IMR-90 (cell line): Measurements from ENCODE around the gene EXT2. TPM values are rescaled to one million over a fixed set of nuclear protein-coding genes. Genes with fewer than 3 reads are reported as not detected.

Experiments
- ATAC-seq: fragments of 200-7000 bp; cut with Tn5 transposase; 2 replicates; pipeline ENCODE4 v1.9.1; 2020; ENCODE audit warnings: low read depth, mild to moderate bottlenecking, moderate library complexity
- BruUV-seq: library from RNA; stranded (reverse); fragments of 400-500 nt; replicated peaks from 2 replicates; lab custom pipeline; 2021; lab: Mats Ljungman, UMichigan
- CTCF ChIA-PET: fragments of 300-600 bp; formaldehyde crosslinking; extraction: SDS; loops from one replicate; lab custom pipeline; 2021; ENCODE audit warnings: antibody characterized with exemption; lab: Yijun Ruan, JAX
- POLR2A ChIA-PET: fragments of 300-600 bp; sonication (Branson Sonifier 250); formaldehyde crosslinking; loops from one replicate; lab custom pipeline; 2022; ENCODE audit warnings: antibody characterized with exemption; ENCODE audit not compliant: unreplicated experiment; lab: Charles Lee
- DNase-seq: peaks from one replicate; pipeline ENCODE4 v3.0.0; 2013
- H2AFZ ChIP-seq: replicated peaks from 2 replicates; pipeline ENCODE3; 2013; ENCODE audit warnings: low read length, mild to moderate bottlenecking; ENCODE audit not compliant: poor library complexity
- H2AK5ac ChIP-seq: 2 replicates; pipeline ENCODE4 v1.6.1; 2013; ENCODE audit warnings: low read depth, low read length, inconsistent platforms
- H2AK9ac ChIP-seq: replicated peaks from 2 replicates; pipeline ENCODE3; 2013; ENCODE audit warnings: mild to moderate bottlenecking, low read depth, low read length, moderate library complexity; ENCODE audit not compliant: poor library complexity
- H2BK120ac ChIP-seq: 2 replicates; pipeline ENCODE4 v1.6.1; 2013; ENCODE audit warnings: low read depth, low read length, inconsistent platforms
- H2BK15ac ChIP-seq: 3 replicates; pipeline ENCODE4 v1.6.1; 2013; ENCODE audit warnings: low read depth, low read length, inconsistent platforms
- H2BK20ac ChIP-seq: 2 replicates; pipeline ENCODE4 v1.6.1; 2013; ENCODE audit warnings: low read depth, mild to moderate bottlenecking, inconsistent platforms, low read length, moderate library complexity
- H2BK5ac ChIP-seq: 2 replicates; pipeline ENCODE4 v1.6.1; 2013; ENCODE audit warnings: mild to moderate bottlenecking, low read depth, low read length, inconsistent platforms; ENCODE audit not compliant: poor library complexity, severe bottlenecking
- H3K14ac ChIP-seq: replicated peaks from 2 replicates; pipeline ENCODE4 v1.6.1; 2013; ENCODE audit warnings: low read depth, low read length, inconsistent platforms
- H3K18ac ChIP-seq: 2 replicates; pipeline ENCODE4 v1.6.1; 2013; ENCODE audit warnings: low read depth, low read length, control low read depth
- H3K23ac ChIP-seq: 2 replicates; pipeline ENCODE4 v1.6.1; 2013; ENCODE audit warnings: low read depth, low read length, inconsistent platforms
- H3K27ac ChIP-seq: 2 replicates; pipeline ENCODE4 v1.5.1; 2013; ENCODE audit warnings: mild to moderate bottlenecking, control low read depth, low read length; ENCODE audit not compliant: insufficient read depth
- H3K27me3 ChIP-seq: 2 replicates; pipeline ENCODE4 v1.6.1; 2013; ENCODE audit warnings: low read length; ENCODE audit not compliant: control insufficient read depth, insufficient read depth
- H3K36me3 ChIP-seq: 2 replicates; pipeline ENCODE4 v1.6.1; 2013; ENCODE audit warnings: low read length, mixed read lengths; ENCODE audit not compliant: control insufficient read depth, insufficient read depth
- H3K4ac ChIP-seq: 2 replicates; pipeline ENCODE4 v1.6.1; 2013; ENCODE audit warnings: low read depth, low read length, inconsistent platforms
- H3K4me1 ChIP-seq: 2 replicates; pipeline ENCODE4 v1.6.1; 2013; ENCODE audit warnings: low read length, mixed read lengths; ENCODE audit not compliant: control insufficient read depth, insufficient read depth
- H3K4me2 ChIP-seq: 2 replicates; pipeline ENCODE4 v1.6.1; 2013; ENCODE audit warnings: low read depth, mild to moderate bottlenecking, control low read depth, low read length, moderate library complexity
- H3K4me3 ChIP-seq: 2 replicates; pipeline ENCODE4 v1.5.1; 2013; ENCODE audit warnings: low read depth, mild to moderate bottlenecking, control low read depth, low read length, moderate library complexity; ENCODE audit not compliant: insufficient read depth
- H3K56ac ChIP-seq: 2 replicates; pipeline ENCODE4 v1.6.1; 2013; ENCODE audit warnings: low read length, inconsistent platforms; ENCODE audit not compliant: insufficient read depth; ENCODE audit errors: extremely low read depth
- H3K79me1 ChIP-seq, 2 experiments: 2 replicates each; pipeline ENCODE4 v1.6.1; 2013; ENCODE audit warnings: low read length in 2 of 2, inconsistent platforms in 1 of 2, low read depth in 1 of 2
- H3K9ac ChIP-seq: 2 replicates; pipeline ENCODE4 v1.6.1; 2013; ENCODE audit warnings: low read depth, low read length, control low read depth
- H3K9me1 ChIP-seq: 2 replicates; pipeline ENCODE4 v1.6.1; 2013; ENCODE audit warnings: low read length, inconsistent platforms; ENCODE audit not compliant: insufficient read depth
- H3K9me3 ChIP-seq: 2 replicates; pipeline ENCODE4 v1.6.1; 2013; ENCODE audit warnings: low read length; ENCODE audit not compliant: control insufficient read depth, insufficient read depth
- H4K20me1 ChIP-seq: 2 replicates; pipeline ENCODE4 v1.6.1; 2013; ENCODE audit warnings: low read length, inconsistent platforms; ENCODE audit not compliant: insufficient read depth
- H4K5ac ChIP-seq: 2 replicates; pipeline ENCODE4 v1.6.1; 2013; ENCODE audit warnings: mild to moderate bottlenecking, low read depth, low read length, control low read depth
- H4K8ac ChIP-seq, 2 experiments: 2 replicates each; pipeline ENCODE4 v1.6.1; 2013; ENCODE audit warnings: low read depth in 2 of 2, low read length in 2 of 2, control low read depth in 1 of 2, inconsistent platforms in 1 of 2
- H4K91ac ChIP-seq: 2 replicates; pipeline ENCODE4 v1.6.1; 2013; ENCODE audit warnings: low read depth, low read length, inconsistent platforms; ENCODE audit not compliant: insufficient read depth
- BHLHE40 ChIP-seq: fragments of 150-350 bp; IDR thresholded peaks from 2 replicates; pipeline ENCODE4 v1.6.1; 2016; ENCODE audit warnings: mild to moderate bottlenecking, low read depth, low read length
- CEBPB ChIP-seq: IDR thresholded peaks from 2 replicates; pipeline ENCODE4 v1.6.1; 2012; ENCODE audit warnings: low read depth, low read length, improper control_type of control experiment
- CHD1 ChIP-seq: IDR thresholded peaks from 2 replicates; pipeline ENCODE4 v1.6.1; 2012; ENCODE audit warnings: low read depth, low read length, improper control_type of control experiment
- CTCF ChIP-seq: conservative IDR thresholded peaks from 2 replicates; pipeline ENCODE4 v1.5.1; 2012; ENCODE audit warnings: mild to moderate bottlenecking, low read depth, low read length, improper control_type of control experiment
- FOS ChIP-seq: fragments of 150-350 bp; IDR thresholded peaks from 2 replicates; pipeline ENCODE4 v1.6.1; 2016; ENCODE audit warnings: low read depth, low read length
- MAFK ChIP-seq: IDR thresholded peaks from 2 replicates; pipeline ENCODE4 v1.6.1; 2012; ENCODE audit warnings: low read depth, low read length, improper control_type of control experiment
- MAZ ChIP-seq: IDR thresholded peaks from 2 replicates; pipeline ENCODE4 v1.6.1; 2012; ENCODE audit warnings: low read depth, mild to moderate bottlenecking, low read length, improper control_type of control experiment, moderate library complexity, borderline replicate concordance
- MXI1 ChIP-seq: IDR thresholded peaks from 2 replicates; pipeline ENCODE4 v1.6.1; 2012; ENCODE audit warnings: low read depth, mild to moderate bottlenecking, low read length, moderate library complexity, borderline replicate concordance
- NFE2L2 ChIP-seq: fragments of 150-350 bp; IDR thresholded peaks from 2 replicates; pipeline ENCODE4 v1.6.1; 2016; ENCODE audit warnings: low read depth, mild to moderate bottlenecking, low read length
- POLR2A ChIP-seq: IDR thresholded peaks from 2 replicates; pipeline ENCODE4 v1.6.1; 2012; ENCODE audit warnings: mild to moderate bottlenecking, low read depth, low read length
- RAD21 ChIP-seq: IDR thresholded peaks from 2 replicates; pipeline ENCODE4 v1.6.1; 2012; ENCODE audit warnings: low read length, improper control_type of control experiment
- RCOR1 ChIP-seq: IDR thresholded peaks from 2 replicates; pipeline ENCODE4 v1.6.1; 2012; ENCODE audit warnings: mild to moderate bottlenecking, low read length, improper control_type of control experiment; ENCODE audit not compliant: insufficient replicate concordance
- RFX5 ChIP-seq: IDR thresholded peaks from 2 replicates; pipeline ENCODE4 v1.8.0; 2012; ENCODE audit warnings: low read depth, mild to moderate bottlenecking, low read length, moderate library complexity
- SMC3 ChIP-seq: fragments of 150-350 bp; IDR thresholded peaks from 2 replicates; pipeline ENCODE4 v1.6.1; 2016; ENCODE audit warnings: low read depth, mild to moderate bottlenecking, antibody characterized with exemption, low read length, moderate library complexity
- WGBS, 2 experiments: methylation state at CpG; one replicate each; pipeline versions ENCODE4 v1.1.5 to v1.1.7; 2013; ENCODE audit warnings: missing lambda C conversion rate in 2 of 2; ENCODE audit not compliant: insufficient read length in 1 of 2; ENCODE audit errors: extremely low coverage in 2 of 2; 5-methylcytosine and 5-hydroxymethylcytosine counted together
- dilution Hi-C: fragments of 300-500 bp; cut with HindIII; formaldehyde crosslinking; loops from one replicate; pipeline ENCODE4 v1.14.3; 2018; ENCODE audit warnings: low sequenced_read_pairs; ENCODE audit not compliant: unreplicated experiment
- in situ Hi-C: fragments of 300-500 bp; cut with MboI; formaldehyde crosslinking; loops from 3 replicates; pipeline ENCODE4 v1.14.3; 2019; ENCODE audit warnings: low sequenced_read_pairs, inconsistent platforms, mixed read lengths
- intact Hi-C: fragments of 100-400 bp; cut with micrococcal nuclease; formaldehyde crosslinking; loops from 2 replicates; pipeline ENCODE4 v1.10.0; 2022
- polyA plus RNA-seq, 3 experiments: library from polyadenylated mRNA; depleted of rRNA; stranded (reverse); fragments of >200 nt; gene quantifications; 2 replicates each; pipeline ENCODE4 v1.2.3, GENCODE V29; 2012; ENCODE audit warnings: low replicate concordance in 1 of 3
- total RNA-seq: library from RNA; depleted of rRNA; stranded (reverse); fragments of >200 nt; gene quantifications from 2 replicates; pipeline ENCODE4 v1.2.3, GENCODE V29; 2012
- TF ChIP-seq, protein P1 (sequence below): fragments of 150-350 bp; IDR thresholded peaks from 2 replicates; pipeline ENCODE4 v1.6.1; 2017; ENCODE audit warnings: mild to moderate bottlenecking, antibody characterized with exemption, low read length, low read depth
- TF ChIP-seq, protein P2 (sequence below): fragments of 150-350 bp; IDR thresholded peaks from 2 replicates; pipeline ENCODE4 v1.6.1; 2016; ENCODE audit warnings: low read depth, mild to moderate bottlenecking, low read length, moderate library complexity, borderline replicate concordance

EXT2 gene
- total and polyA plus RNA-seq, 2 of the 4 experiments (the other 2 are of a cell fraction), result 75.0 to 85.3 TPM

GRCh38 chr11:44280257-44280656, 184.8 kb downstream of the EXT2 start:
- H3K4ac ChIP-seq, result no peak overlapping the region
- H4K91ac ChIP-seq, result no peak overlapping the region
- H3K4me1 ChIP-seq, result no peaks in the 10 kb centered on the region
- no peaks in the 10 kb centered on the region for H4K20me1 ChIP-seq
- CTCF ChIA-PET, result no interaction called here
- POLR2A ChIA-PET, result no interaction called here
- H3K9me3 ChIP-seq, result no peaks in the 10 kb centered on the region
- H3K18ac ChIP-seq, result no peak overlapping the region
- H3K14ac ChIP-seq, result no peak overlapping the region
- H2BK15ac ChIP-seq, result no peak overlapping the region
- in situ Hi-C loops (loop anchor here (10.0 kb wide), 1 partner anchor 255 kb away; no protein-coding TSS in a partner anchor), intact Hi-C loops (no loop called here), dilution Hi-C loops (no loop called here)
- no peak overlapping the region for H2AK9ac ChIP-seq
- WGBS, 2 experiments, result 67% methylated on average over 4 of the region's 7 CpGs; no CpG with 5 or more reads in 1 of the 2 experiments
- H3K4me3 ChIP-seq, result no peak overlapping the region
- peaks cover 29% of the 10 kb centered on the region for H3K27me3 ChIP-seq
- no peak overlapping the region for H3K4me2 ChIP-seq
- H3K9me1 ChIP-seq, result no peaks in the 10 kb centered on the region
- H3K56ac ChIP-seq, result no peak overlapping the region
- ATAC-seq (no peak), DNase-seq (no peak)
- no TSS peak for BruUV-seq
- no peak overlapping the region for H3K23ac ChIP-seq
- H2BK120ac ChIP-seq, result no peak overlapping the region
- no peak overlapping the region for H2AK5ac ChIP-seq
- H2BK20ac ChIP-seq, result no peak overlapping the region
- H3K27ac ChIP-seq, result no peak overlapping the region
- no peak overlapping the region for H4K5ac ChIP-seq
- no peak overlapping the region for H4K8ac ChIP-seq
- H3K36me3 ChIP-seq, result no peaks in the 10 kb centered on the region
- TF ChIP-seq RAD21 (no peak), NFE2L2 (no peak), BHLHE40 (no peak), CTCF (no peak), POLR2A (no peak), RCOR1 (no peak), SMC3 (no peak), CEBPB (no peak), CHD1 (no peak), FOS (no peak), MAZ (no peak), RFX5 (no peak), MAFK (no peak), MXI1 (no peak)
- TF ChIP-seq, protein P1, sequence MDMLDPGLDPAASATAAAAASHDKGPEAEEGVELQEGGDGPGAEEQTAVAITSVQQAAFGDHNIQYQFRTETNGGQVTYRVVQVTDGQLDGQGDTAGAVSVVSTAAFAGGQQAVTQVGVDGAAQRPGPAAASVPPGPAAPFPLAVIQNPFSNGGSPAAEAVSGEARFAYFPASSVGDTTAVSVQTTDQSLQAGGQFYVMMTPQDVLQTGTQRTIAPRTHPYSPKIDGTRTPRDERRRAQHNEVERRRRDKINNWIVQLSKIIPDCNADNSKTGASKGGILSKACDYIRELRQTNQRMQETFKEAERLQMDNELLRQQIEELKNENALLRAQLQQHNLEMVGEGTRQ, result no peak
- TF ChIP-seq, protein P2, sequence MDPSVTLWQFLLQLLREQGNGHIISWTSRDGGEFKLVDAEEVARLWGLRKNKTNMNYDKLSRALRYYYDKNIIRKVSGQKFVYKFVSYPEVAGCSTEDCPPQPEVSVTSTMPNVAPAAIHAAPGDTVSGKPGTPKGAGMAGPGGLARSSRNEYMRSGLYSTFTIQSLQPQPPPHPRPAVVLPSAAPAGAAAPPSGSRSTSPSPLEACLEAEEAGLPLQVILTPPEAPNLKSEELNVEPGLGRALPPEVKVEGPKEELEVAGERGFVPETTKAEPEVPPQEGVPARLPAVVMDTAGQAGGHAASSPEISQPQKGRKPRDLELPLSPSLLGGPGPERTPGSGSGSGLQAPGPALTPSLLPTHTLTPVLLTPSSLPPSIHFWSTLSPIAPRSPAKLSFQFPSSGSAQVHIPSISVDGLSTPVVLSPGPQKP, result no peak
- H2BK5ac ChIP-seq, result no peak overlapping the region
- no peak overlapping the region for H2AFZ ChIP-seq
- H3K9ac ChIP-seq, result no peak overlapping the region
- H3K79me1 ChIP-seq, result no peaks in the 10 kb centered on the region
